ENCODE data around the gene IQCF5.
A peak's percentile ranks its signal among the peaks of the same experiment; 100 is the strongest.
"Not testable (repeated sequence)": the region's sequence is repeated elsewhere in the genome, so short reads cannot be mapped to it uniquely, and the experiment has no call there.

The IQCF5 gene

GRCh38 chr3:51873253-51873766 is 2.1 kb downstream of the IQCF5 start:
- DNase-seq (ENCODE audit: extremely low spot score): no peak
- CTCF ChIA-PET: interaction anchor here (0.8 kb wide), 1 partner anchor 21 kb away, joined by 3 read pairs; no protein-coding TSS in a partner anchor
- POLR2A ChIA-PET: no interaction called here
- TF ChIP-seq, protein P1, sequence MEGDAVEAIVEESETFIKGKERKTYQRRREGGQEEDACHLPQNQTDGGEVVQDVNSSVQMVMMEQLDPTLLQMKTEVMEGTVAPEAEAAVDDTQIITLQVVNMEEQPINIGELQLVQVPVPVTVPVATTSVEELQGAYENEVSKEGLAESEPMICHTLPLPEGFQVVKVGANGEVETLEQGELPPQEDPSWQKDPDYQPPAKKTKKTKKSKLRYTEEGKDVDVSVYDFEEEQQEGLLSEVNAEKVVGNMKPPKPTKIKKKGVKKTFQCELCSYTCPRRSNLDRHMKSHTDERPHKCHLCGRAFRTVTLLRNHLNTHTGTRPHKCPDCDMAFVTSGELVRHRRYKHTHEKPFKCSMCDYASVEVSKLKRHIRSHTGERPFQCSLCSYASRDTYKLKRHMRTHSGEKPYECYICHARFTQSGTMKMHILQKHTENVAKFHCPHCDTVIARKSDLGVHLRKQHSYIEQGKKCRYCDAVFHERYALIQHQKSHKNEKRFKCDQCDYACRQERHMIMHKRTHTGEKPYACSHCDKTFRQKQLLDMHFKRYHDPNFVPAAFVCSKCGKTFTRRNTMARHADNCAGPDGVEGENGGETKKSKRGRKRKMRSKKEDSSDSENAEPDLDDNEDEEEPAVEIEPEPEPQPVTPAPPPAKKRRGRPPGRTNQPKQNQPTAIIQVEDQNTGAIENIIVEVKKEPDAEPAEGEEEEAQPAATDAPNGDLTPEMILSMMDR (IDR thresholded peaks at IDR 0.05; ENCODE audit: control extremely low read depth, extremely low read depth, low read depth, missing control alignments): no peak

DNA sequence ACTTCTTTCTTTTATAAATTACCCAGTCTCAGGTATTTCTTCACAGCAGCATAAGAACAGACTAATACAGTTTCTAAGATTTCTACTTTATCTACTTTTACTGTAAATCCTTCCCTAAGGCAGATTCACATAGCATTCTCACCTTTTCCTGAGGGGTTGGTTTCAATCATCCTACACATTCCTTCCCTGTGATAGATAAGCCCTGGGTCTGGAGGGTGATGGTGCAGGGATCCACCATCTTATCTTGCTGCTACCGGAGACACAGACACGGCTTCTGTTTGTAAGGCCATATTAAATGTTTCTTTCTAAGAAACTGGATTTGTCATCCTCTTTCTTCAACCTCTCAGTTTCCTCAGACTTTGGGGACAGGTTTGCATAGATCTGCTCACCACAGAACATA is 6.1 kb downstream of the IQCF5 start:
- ChIA-PET CTCF (no interaction called here), POLR2A (no interaction called here)
- TF ChIP-seq, protein P1 (IDR thresholded peaks at IDR 0.05; ENCODE audit: control extremely low read depth, extremely low read depth, low read depth, missing control alignments): no peak
- DNase-seq (ENCODE audit: extremely low spot score): no peak

DNA sequence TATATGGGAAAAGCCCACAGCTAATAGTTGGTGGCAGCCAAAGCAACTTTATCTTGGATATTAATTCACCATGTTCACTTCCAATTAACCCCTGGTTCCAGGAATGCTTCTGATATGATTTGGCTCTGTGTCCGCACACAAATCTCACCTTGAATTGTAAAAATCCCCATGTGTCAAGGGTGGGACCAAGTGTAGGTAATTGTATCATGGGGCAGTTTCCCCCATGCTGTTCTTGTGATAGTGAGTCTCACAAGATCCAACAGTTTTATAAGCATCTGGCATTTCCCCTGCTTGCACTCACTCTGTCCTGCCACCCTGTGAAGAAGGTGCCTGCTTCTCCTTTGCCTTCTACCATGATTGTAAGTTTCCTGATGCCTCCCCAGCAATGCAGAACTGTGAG is 6.5 kb downstream of the IQCF5 start:
- POLR2A ChIA-PET; CTCF ChIA-PET; DNase-seq (ENCODE audit: extremely low spot score): not testable (repeated sequence)

- ChIA-PET POLR2A (no interaction called here), CTCF (no interaction called here)
- DNase-seq (ENCODE audit: extremely low spot score): no peak
- TF ChIP-seq, protein P1 (IDR thresholded peaks at IDR 0.05; ENCODE audit: control extremely low read depth, extremely low read depth, low read depth, missing control alignments): no peak
These were observed 12.5 kb downstream of the IQCF5 start for GRCh38 chr3:51862886-51863285.

DNA sequence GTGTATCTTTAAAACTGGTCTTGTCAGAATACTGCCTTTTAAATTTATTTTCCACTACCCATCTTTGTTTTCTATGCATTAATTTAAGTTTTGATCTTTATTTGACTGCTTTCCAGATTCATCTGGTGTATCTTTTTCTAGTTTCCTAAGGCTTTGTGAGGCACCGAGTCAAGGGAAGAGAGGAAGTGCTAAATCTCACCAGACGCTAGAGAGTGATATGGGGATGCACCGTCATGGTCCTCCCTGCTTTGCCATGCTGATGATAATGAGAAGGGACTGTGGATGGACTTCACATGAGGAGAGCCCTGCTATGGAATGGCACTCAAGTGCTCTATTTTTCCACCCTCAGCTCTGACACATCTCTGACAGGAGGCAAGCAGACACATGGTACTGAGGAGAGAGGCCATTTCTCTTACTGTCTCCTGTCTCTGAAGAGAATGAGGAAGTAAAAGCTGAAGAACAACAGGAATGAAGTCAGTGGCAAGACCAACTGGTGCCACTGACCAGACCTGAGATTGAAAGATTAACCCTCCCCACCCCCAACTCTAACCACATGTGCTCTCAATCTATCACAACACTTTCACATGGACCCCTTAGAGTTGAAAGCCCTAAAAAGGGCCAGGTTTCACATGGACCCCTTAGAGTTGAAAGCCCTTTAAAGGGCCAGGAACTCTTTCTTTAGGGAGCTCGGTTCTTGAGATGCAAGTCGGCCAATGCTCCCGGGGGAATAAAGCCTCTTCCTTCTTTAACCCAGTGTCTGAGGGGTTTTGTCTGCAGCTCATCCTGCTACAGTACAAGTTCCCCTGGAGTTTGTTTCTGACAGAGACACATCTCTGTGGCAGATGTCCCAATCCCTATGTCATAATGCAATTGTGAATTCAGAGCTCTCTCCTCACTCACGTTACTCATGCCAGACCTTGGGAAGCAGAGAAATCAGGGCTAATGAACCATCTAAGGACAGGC is 14.4 kb downstream of the IQCF5 start, which contains the start of gene IQCF2:
IQCF2 (plus strand) TSS at position 913 of the 963 bp plus-strand sequence. CDS start 52 bp downstream, outside the sequence.
- DNase-seq (ENCODE audit: extremely low spot score): peak; percentile 31
- ChIA-PET POLR2A (no interaction called here), CTCF (no interaction called here)
- TF ChIP-seq, protein P1 (IDR thresholded peaks at IDR 0.05; ENCODE audit: control extremely low read depth, extremely low read depth, low read depth, missing control alignments): no peak

DNA sequence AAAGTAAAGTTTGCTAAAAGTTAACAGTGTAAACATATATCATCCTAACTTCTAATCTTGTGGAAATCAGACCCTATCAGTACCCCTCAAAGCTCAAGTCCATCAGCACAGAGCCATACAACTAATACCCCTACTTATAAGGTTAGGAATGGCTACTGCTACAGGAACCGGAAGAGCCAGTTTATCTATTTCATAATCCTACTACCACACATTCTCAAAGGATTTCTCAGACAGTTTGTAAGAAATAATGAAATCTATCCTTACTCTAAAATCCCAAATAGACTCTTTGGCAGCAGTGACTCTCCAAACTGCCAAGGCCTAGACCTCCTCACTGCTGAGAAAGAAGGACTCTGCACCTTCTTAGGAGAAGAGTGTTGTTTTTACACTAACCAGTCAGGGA is 20.0 kb downstream of the IQCF5 start:
- CTCF ChIA-PET; POLR2A ChIA-PET; DNase-seq (ENCODE audit: extremely low spot score): not testable (repeated sequence)

DNA sequence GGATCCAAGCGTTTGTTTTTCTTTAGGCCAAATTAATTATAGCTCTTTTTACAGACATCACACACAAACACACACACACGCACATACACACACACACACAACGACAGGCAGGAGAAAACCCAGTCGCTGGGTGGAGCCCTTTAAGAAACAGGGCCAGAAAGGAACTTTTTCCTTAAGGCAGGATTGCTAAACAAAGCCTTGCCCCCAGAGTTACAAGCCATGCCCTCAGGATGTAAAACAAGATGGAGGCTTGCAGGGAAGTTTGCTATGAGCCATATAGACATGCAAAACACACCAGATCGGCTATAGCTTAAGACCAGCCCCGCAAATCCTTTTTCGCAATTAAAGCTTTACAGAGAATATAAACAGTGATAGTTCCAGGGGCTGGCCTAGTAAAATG is 30.3 kb downstream of the IQCF5 start:
- CTCF ChIA-PET: interaction anchor here (0.7 kb wide), 1 partner anchor 24 kb away, joined by 3 read pairs; no protein-coding TSS in a partner anchor
- POLR2A ChIA-PET: no interaction called here
- TF ChIP-seq, protein P1 (IDR thresholded peaks at IDR 0.05; ENCODE audit: control extremely low read depth, extremely low read depth, low read depth, missing control alignments): no peak
- no peak for DNase-seq (ENCODE audit: extremely low spot score)

Data from GM10248 (cell line).